MM.1S (cell line): Measurements from ENCODE around the gene FOXJ1.

Experiments
- DNase-seq: peaks from one replicate; pipeline ENCODE4 v3.0.0-alpha.2; 2015
- H2AFZ ChIP-seq: fragments of 300-600 bp; sonication (generic); 2 replicates; pipeline ENCODE4 v1.6.0; 2016; ENCODE audit warnings: antibody characterized with exemption, low read length
- H3F3A ChIP-seq: fragments of 300-600 bp; sonication (generic); 2 replicates; pipeline ENCODE4 v1.6.1; 2016; ENCODE audit warnings: mild to moderate bottlenecking, antibody characterized with exemption, low read length, moderate library complexity, mixed read lengths; ENCODE audit not compliant: insufficient read depth
- H3K27ac ChIP-seq: fragments of 300-600 bp; sonication (generic); 2 replicates; pipeline ENCODE4 v1.5.1; 2016; ENCODE audit warnings: mild to moderate bottlenecking, low read length
- H3K27me3 ChIP-seq: fragments of 300-600 bp; sonication (generic); replicated peaks from 2 replicates; pipeline ENCODE4 v1.6.0; 2016; ENCODE audit warnings: low read length; ENCODE audit not compliant: insufficient read depth
- H3K36me3 ChIP-seq: fragments of 300-600 bp; sonication (generic); replicated peaks from 2 replicates; pipeline ENCODE4 v1.6.1; 2016; ENCODE audit warnings: mild to moderate bottlenecking, low read length, mixed read lengths; ENCODE audit not compliant: insufficient read depth
- H3K4me1 ChIP-seq: fragments of 300-600 bp; sonication (generic); 2 replicates; pipeline ENCODE4 v1.6.1; 2016; ENCODE audit warnings: low read length, mixed read lengths
- H3K4me2 ChIP-seq: fragments of 300-600 bp; sonication (generic); 2 replicates; pipeline ENCODE4 v1.6.0; 2016; ENCODE audit warnings: low read depth, low read length
- H3K4me3 ChIP-seq: fragments of 300-600 bp; sonication (generic); 2 replicates; pipeline ENCODE4 v1.5.1; 2016; ENCODE audit warnings: low read length, mixed read lengths
- H3K79me2 ChIP-seq: fragments of 300-600 bp; sonication (generic); 2 replicates; pipeline ENCODE4 v1.6.1; 2016; ENCODE audit warnings: mixed run types, low read length, mixed read lengths
- H3K9ac ChIP-seq: fragments of 300-600 bp; sonication (generic); 2 replicates; pipeline ENCODE4 v1.6.1; 2016; ENCODE audit warnings: low read length, mixed read lengths
- H3K9me2 ChIP-seq: fragments of 300-600 bp; sonication (generic); replicated peaks from 2 replicates; pipeline ENCODE4 v1.6.1; 2016; ENCODE audit warnings: mild to moderate bottlenecking, low read length, mixed read lengths; ENCODE audit not compliant: insufficient read depth
- H3K9me3 ChIP-seq: fragments of 300-600 bp; sonication (generic); replicated peaks from 2 replicates; pipeline ENCODE4 v1.6.1; 2016; ENCODE audit warnings: mild to moderate bottlenecking, low read length, mixed read lengths; ENCODE audit not compliant: insufficient read depth
- H4K20me1 ChIP-seq: fragments of 300-600 bp; sonication (generic); 2 replicates; pipeline ENCODE4 v1.6.1; 2016; ENCODE audit warnings: mild to moderate bottlenecking, low read length, moderate library complexity, mixed read lengths; ENCODE audit not compliant: insufficient read depth
- CTCF ChIP-seq: fragments of 300-600 bp; sonication (generic); IDR thresholded peaks from 2 replicates; pipeline ENCODE4 v1.5.1; 2016; ENCODE audit warnings: antibody characterized with exemption, low read length, mixed read lengths
- EZH2 ChIP-seq: fragments of 300-600 bp; sonication (generic); optimal IDR thresholded peaks from 2 replicates; pipeline ENCODE3; 2017; ENCODE audit warnings: low read depth, mild to moderate bottlenecking, antibody characterized with exemption, low read length, mixed read lengths
- EZH2phosphoT487 ChIP-seq: fragments of 300-600 bp; sonication (generic); IDR thresholded peaks from 2 replicates; pipeline ENCODE4 v1.6.1; 2018; ENCODE audit warnings: antibody characterized with exemption, low read length

The FOXJ1 gene

DNA sequence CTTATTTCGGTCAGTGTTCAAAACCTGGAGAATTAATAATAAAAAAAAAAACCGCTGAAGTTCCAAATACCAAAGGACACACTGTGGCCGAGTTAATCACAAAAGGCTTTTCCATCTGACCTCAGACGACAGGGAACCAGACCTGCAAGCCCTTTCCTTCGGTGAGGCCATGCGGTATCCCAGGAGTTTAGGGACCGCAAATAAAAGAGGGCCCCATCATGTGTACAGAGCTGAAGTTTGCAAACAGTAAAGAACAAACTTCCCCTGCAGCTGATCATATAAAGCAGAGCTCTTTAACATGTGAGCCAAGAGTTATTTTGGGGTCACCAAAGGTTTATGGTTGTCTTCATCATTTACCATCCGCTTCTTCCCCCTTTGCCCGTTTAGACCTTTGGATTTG is 33.0 kb upstream of the FOXJ1 start:
- Histone ChIP-seq H2AFZ (peak overlapping the region; percentile 70), H3K9me3 (no peaks in the 10 kb centered on the region), H3K9me2 (no peaks in the 10 kb centered on the region), H3F3A (peaks cover 14% of the 10 kb centered on the region; the same call in 1 of the 2 replicates), H4K20me1 (no peaks in the 10 kb centered on the region), H3K79me2 (no peaks in the 10 kb centered on the region), H3K4me3 (peak overlapping the region; percentile 65), H3K27ac (peak overlapping the region; percentile 92), H3K27me3 (no peaks in the 10 kb centered on the region), H3K4me2 (peak overlapping the region; percentile 80), H3K9ac (peak overlapping the region; percentile 77; the same call in 1 of the 2 replicates), H3K4me1 (peaks cover 18% of the 10 kb centered on the region), H3K36me3 (no peaks in the 10 kb centered on the region)
- no peak for TF ChIP-seq EZH2phosphoT487
- no peak for TF ChIP-seq CTCF
- TF ChIP-seq EZH2 = no peak
- no peak for DNase-seq

GRCh38 chr17:76173474-76173873 is 32.4 kb upstream of the FOXJ1 start:
- peak overlapping the region; percentile 80 for H3K4me2 ChIP-seq
- no peaks in the 10 kb centered on the region for H4K20me1 ChIP-seq
- H3F3A ChIP-seq = peaks cover 14% of the 10 kb centered on the region; the same call in 1 of the 2 replicates
- no peaks in the 10 kb centered on the region for H3K9me3 ChIP-seq
- H3K4me3 ChIP-seq = peak overlapping the region; percentile 65
- H3K36me3 ChIP-seq = no peaks in the 10 kb centered on the region
- H3K79me2 ChIP-seq = no peaks in the 10 kb centered on the region
- peak overlapping the region; percentile 77 for H3K9ac ChIP-seq
- no peaks in the 10 kb centered on the region for H3K27me3 ChIP-seq
- DNase-seq = peak; percentile 42
- H3K4me1 ChIP-seq = peaks cover 16% of the 10 kb centered on the region
- TF ChIP-seq EZH2 (no peak), CTCF (no peak), EZH2phosphoT487 (no peak)
- peak overlapping the region; percentile 70 for H2AFZ ChIP-seq
- H3K27ac ChIP-seq = peak overlapping the region; percentile 92
- no peaks in the 10 kb centered on the region for H3K9me2 ChIP-seq

- Histone ChIP-seq H3K9me3 (no peaks in the 10 kb centered on the region), H3F3A (peaks cover 14% of the 10 kb centered on the region; the same call in 1 of the 2 replicates), H3K36me3 (no peaks in the 10 kb centered on the region), H3K27ac (no peak overlapping the region), H4K20me1 (no peaks in the 10 kb centered on the region), H3K79me2 (no peaks in the 10 kb centered on the region), H3K4me2 (no peak overlapping the region), H3K27me3 (no peaks in the 10 kb centered on the region), H2AFZ (no peak overlapping the region), H3K4me3 (no peak overlapping the region), H3K4me1 (peaks cover 16% of the 10 kb centered on the region), H3K9ac (no peak overlapping the region), H3K9me2 (no peaks in the 10 kb centered on the region)
- no peak for DNase-seq
- TF ChIP-seq CTCF (no peak), EZH2phosphoT487 (no peak), EZH2 (no peak)
Observed at GRCh38 chr17:76171706-76172105, 30.7 kb upstream of the FOXJ1 start.
